Astrocyte (in vitro differentiated cells and primary cell): ENCODE results near the gene LPXN.

Experiments used
- EZH2 ChIP-seq: IDR thresholded peaks from 2 replicates; pipeline ENCODE4 v1.6.1; 2012; ENCODE audit warnings: mild to moderate bottlenecking, low read length, inconsistent platforms; ENCODE audit not compliant: insufficient read depth
- TF ChIP-seq, protein P1 (sequence below): IDR thresholded peaks from 2 replicates; pipeline ENCODE4 v1.5.1; 2011; ENCODE audit warnings: low read depth, mild to moderate bottlenecking, inconsistent platforms, low read length, moderate library complexity; ENCODE audit not compliant: insufficient read depth

GRCh38 chr11:58508814-58509213 lies 66.8 kb downstream of the LPXN start:
- TF ChIP-seq, protein P1, sequence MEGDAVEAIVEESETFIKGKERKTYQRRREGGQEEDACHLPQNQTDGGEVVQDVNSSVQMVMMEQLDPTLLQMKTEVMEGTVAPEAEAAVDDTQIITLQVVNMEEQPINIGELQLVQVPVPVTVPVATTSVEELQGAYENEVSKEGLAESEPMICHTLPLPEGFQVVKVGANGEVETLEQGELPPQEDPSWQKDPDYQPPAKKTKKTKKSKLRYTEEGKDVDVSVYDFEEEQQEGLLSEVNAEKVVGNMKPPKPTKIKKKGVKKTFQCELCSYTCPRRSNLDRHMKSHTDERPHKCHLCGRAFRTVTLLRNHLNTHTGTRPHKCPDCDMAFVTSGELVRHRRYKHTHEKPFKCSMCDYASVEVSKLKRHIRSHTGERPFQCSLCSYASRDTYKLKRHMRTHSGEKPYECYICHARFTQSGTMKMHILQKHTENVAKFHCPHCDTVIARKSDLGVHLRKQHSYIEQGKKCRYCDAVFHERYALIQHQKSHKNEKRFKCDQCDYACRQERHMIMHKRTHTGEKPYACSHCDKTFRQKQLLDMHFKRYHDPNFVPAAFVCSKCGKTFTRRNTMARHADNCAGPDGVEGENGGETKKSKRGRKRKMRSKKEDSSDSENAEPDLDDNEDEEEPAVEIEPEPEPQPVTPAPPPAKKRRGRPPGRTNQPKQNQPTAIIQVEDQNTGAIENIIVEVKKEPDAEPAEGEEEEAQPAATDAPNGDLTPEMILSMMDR = no peak
- no peak for TF ChIP-seq EZH2
